IPS-NIHi7 (cell line): ENCODE results near the gene RBCK1.

ENCODE experiments used
- DNase-seq: peaks from one replicate; pipeline ENCODE4 v3.0.0; 2012; ENCODE audit warnings: mixed read lengths; ENCODE audit errors: extremely low spot score

The RBCK1 gene

GRCh38 chr20:418858-419365 lies 10.8 kb downstream of the RBCK1 start:
- no peak for DNase-seq

GRCh38 chr20:419556-420165 lies 11.6 kb downstream of the RBCK1 start:
- no peak for DNase-seq

DNA sequence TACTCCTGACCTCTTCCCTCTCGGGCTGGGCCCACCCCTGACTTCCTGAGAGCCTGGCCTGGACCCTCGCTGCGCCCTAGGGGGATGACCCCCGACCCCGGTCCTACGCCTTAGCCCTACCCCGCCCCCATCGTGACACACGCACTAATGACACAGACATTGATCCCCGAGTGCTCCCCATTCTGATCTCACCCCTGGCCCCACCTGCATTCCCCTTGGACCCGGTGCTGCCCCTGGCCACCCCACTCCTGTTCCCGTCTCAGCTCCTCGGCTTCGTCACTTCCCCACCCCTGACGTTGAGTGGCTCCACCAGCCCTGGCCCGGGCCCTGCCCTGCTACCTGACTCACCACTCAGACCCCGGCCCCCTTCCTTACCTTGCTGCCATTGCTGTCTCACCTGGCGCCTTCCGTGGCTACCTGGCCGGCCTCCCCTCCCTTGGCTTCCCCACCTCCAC lies 12.1 kb downstream of the RBCK1 start:
- no peak for DNase-seq

GRCh38 chr20:420721-421574 lies 12.8 kb downstream of the RBCK1 start:
- DNase-seq = peak; percentile 46

- DNase-seq = no peak
Observed at GRCh38 chr20:421685-422250, 13.7 kb downstream of the RBCK1 start.

GRCh38 chr20:426566-426965 lies 18.5 kb downstream of the RBCK1 start:
- no peak for DNase-seq

GRCh38 chr20:427401-427800 lies 19.3 kb downstream of the RBCK1 start:
- no peak for DNase-seq

DNA sequence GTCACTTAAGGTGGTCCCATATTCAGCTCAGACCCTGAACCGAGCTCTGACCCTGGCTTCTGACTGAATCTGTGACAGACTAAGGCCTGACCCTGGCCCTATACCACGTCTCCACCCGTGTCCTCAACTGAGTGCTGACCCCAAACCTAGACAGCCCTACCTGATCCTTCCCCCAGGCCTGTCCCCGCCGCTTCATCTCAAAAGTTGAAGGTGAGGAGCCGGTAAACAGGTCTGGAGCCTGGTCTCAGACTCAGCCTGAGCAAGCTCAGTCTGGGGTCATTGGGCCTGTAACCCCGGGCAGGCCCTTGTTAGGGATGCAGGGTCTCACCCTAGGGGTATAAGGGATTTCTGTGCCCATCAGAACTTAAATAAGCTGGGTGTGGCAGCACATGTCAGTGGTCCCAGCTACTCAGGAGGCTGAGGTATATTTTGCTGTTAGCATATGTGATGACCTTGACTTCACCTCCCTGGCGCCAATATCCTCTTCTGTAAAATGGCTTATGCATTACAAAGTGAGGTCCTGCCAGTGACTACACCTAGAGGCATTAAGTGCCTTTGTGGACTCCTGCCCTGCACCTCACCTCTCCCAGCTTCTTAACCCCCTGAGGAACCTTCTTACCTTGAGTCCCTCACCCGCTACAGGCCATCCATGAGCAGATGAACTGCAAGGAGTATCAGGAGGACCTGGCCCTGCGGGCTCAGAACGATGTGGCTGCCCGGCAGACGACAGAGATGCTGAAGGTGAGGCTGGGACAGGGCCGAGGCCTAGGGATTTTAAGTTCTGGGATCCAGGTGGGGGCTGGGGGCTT lies 20.0 kb downstream of the RBCK1 start:
- DNase-seq = no peak

GRCh38 chr20:428658-429200 lies 20.6 kb downstream of the RBCK1 start:
- peak; percentile 50 for DNase-seq

DNA sequence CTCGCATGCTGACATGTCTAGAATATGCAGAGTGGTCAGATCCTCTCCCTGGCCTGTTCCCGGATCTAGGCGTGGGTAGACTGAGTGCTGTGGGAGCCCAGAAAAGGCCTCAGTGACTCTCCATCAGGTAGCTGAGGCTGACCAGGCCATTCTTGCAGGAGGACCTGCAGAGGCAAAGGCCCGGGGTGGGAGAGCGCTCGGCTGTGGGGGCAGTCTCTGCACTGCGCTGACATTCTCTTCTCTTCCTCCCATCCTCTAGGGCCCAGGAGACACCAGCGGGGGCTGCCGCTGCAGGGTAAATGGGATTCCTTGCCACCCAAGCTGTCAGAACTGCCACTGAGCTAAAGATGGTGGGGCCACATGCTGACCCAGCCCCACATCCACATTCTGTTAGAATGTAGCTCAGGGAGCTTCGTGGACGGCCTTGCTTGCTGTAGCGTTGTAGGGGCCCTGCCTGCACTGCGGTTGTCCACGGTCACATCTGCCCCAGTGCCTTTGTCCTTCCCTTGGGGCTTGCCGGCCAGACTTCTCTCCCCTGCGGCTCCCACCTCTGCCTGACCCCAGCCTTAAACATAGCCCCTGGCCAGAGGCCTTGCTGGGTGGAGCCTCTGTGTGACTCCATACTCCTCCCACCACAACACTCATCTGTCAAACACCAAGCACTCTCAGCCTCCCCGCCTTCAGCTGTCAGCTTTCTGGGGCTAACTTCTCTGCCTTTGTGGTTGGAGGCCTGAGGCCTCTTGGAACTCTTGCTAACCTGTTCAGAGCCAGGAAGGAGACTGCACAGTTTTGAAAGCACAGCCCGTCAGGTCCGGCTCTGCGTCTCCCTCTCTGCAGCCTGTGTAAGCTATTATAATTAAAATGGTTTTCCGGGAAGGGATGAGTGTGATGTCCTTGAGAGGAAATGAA lies 22.2 kb downstream of the RBCK1 start:
- no peak for DNase-seq

DNA sequence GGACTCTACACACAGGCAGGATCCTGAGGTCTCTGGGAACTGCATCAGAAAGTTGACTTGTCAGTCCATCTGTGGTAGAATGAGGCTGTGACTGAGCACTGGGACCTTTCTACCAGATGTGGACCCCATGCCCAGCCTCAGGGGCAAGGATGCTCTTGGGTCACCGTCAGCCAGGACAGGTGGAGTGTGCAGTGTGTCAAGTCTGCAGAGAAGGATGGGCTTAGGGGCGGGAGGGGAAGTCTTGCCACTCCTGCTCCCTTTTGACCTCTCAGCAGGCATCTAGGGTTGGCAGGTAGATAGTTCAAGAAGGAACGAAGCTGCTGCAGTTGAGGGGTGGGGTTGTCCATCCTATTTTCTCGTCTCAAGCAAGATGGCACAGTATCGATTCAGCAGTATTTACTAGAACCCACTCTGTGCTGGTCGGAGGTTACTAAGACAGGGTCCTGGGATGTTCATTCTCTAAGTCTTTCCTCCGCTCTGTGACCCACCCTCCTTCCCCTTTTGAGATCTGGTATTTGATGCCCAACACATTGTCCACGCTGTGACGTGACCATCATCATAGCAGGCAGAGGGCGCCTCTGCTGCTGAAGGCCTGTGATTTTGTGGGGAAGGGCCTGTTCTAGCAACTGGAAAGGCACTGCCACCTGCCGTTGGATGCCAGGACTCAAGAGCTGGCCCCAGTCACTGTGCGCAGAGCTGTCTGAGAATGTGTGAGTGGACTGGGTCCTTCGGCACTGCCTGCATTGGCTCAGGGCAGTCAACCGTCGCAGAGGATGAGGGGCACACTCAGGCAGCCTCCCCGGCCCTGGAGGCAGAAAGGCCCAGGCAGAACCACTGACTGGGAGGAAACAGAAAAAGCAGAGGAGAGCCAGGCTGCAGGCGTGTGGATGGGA lies 23.2 kb downstream of the RBCK1 start:
- DNase-seq = peak; percentile 83

- no peak for DNase-seq
Observed at GRCh38 chr20:432208-432607, 24.1 kb downstream of the RBCK1 start.

- no peak for DNase-seq
Observed at GRCh38 chr20:432677-433299, 24.7 kb downstream of the RBCK1 start.

DNA sequence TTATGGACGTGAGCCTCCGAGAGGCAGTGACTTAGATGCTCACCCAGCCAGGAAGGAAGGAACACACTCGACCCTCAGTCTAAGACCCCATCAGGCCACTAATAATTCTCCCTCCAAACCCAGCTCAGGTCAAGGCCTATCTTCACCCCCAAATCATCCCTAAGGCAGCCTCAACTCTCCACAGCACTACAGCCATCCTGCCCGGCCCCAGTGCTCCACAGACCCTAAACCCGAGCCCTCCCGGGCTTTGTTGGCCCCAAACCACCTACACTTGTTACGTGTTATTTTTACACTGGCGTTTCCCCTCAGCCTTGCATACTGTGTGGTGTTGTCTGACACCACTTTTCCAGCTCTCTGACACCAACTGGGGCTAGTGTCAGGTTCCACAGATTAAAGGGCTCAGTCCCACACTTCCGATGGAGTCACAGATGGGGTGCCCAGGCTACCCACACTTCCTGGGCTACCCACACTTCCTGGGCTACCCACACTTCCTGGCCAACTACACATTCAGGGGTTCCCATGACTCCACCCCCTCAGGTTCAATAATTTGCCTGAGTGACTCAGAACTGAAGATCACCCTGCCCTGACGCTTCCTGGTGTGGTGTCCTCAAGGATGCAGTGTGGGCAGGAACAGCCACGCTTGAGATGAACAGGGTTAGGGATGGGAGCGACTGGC lies 25.3 kb downstream of the RBCK1 start:
- no peak for DNase-seq

- peak; percentile 82 for DNase-seq
Observed at GRCh38 chr20:434221-434620, 26.1 kb downstream of the RBCK1 start.

- DNase-seq = no peak
Observed at GRCh38 chr20:434661-435419, 26.7 kb downstream of the RBCK1 start.

GRCh38 chr20:435558-435957 lies 27.5 kb downstream of the RBCK1 start:
- DNase-seq = no peak

- no peak for DNase-seq
Observed at GRCh38 chr20:436476-436875, 28.4 kb downstream of the RBCK1 start.
